Right ventricle myocardium superior (tissue), 1 donor: ENCODE results near the gene SCLT1. TPM values are rescaled to one million over a fixed set of nuclear protein-coding genes. Genes with fewer than 3 reads are reported as not detected.

Experiments
- ATAC-seq: fragments of 200-7000 bp; cut with Tn5 transposase; one replicate; pipeline ENCODE4 v1.9.1; 2020; ENCODE audit warnings: mild to moderate bottlenecking; ENCODE audit not compliant: poor library complexity
- DNase-seq: peaks from one replicate; pipeline ENCODE4 v3.0.0-alpha.2; 2020
- intact Hi-C: fragments of 100-400 bp; cut with DNase I; formaldehyde crosslinking; loops from one replicate; pipeline ENCODE4 v1.11.2; 2022
- total RNA-seq: library from RNA; stranded (reverse); fragmentation: NEBNext Ultra II Directional; extraction: Animal tissue kit (Norgen Biotek cat#: 25700); gene quantifications from one replicate; pipeline ENCODE4 v1.2.1, GENCODE V29; 2021
- donor health status: DM: no; HTN: yes; CAD: no; lungs with severe emphysema.

SCLT1 gene
- total RNA-seq, 1 donor from 2014 or later = 8.9 TPM

GRCh38 chr4:128908735-128909134 lies 184.6 kb downstream of the SCLT1 start:
- DNase-seq (no peak), ATAC-seq (no peak)
- intact Hi-C loops = no loop called here

DNA sequence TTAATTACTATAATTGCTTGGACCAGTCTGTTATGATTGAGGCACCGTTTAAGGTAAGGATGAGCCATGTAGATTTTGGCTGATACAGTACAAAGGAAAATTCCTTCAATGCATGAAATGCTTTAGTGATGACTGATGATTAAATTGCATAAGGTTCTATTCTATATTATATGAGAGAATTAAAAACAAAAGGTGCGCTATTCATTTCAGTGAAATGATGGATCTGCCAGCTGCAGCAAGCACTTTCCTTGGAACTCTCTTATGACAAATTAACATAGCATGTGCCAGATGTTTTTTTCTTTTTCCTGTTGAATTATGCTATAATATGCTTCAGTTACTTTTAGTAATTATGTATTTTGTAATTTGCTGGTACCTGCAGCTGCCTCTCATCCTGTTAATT lies 185.4 kb downstream of the SCLT1 start:
- no peak for DNase-seq

DNA sequence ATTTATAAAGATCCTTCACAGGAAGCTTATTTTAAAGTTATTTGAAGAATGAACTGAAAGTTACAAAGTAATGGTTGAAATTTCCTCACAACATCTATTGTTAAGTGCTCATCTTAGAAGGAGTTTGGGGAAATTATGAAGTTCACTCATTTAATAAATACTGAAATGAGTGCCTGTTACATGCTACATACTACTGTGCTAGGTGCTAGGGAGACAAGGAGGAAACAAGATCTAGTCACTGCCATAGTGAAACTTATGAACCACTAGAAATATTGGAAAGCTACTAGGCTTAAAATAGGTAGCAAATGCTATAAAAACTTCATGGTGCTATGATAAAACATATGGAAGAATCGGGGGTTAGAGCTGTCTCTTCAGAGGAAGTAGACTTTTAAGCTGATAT lies 186.8 kb downstream of the SCLT1 start:
- ATAC-seq (no peak), DNase-seq (no peak)
- intact Hi-C loops = no loop called here

More for the DNA sequence above, 185.4 kb downstream of the SCLT1 start:
- intact Hi-C loops = no loop called here
- no peak for ATAC-seq

DNA sequence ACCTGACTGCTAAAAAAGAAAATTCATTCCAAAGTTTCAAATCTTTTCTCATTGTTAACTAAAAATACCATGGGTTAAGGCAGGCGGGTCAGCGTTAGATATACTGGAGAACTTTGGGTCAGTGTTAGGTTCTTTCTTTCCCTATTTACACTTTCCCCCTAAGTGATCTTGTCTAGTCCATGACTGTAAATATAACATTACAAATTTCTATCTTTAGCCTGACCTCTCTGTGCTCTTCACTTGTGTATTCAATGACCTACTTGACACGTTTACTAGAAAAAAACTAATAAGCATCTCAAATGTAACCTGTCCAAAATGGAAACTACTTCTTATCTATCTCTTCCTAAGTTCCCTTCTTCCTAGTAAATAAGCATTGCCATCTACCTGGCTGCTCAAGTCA lies 188.5 kb downstream of the SCLT1 start:
- intact Hi-C loops = no loop called here
- no peak for ATAC-seq
- no peak for DNase-seq

GRCh38 chr4:128880662-128881061 lies 212.7 kb downstream of the SCLT1 start:
- ATAC-seq (no peak), DNase-seq (no peak)
- intact Hi-C loops = no loop called here

GRCh38 chr4:128879971-128880370 lies 213.4 kb downstream of the SCLT1 start:
- DNase-seq (no peak), ATAC-seq (no peak)
- intact Hi-C loops = no loop called here

GRCh38 chr4:128879283-128879682 lies 214.1 kb downstream of the SCLT1 start:
- ATAC-seq = no peak
- intact Hi-C loops = no loop called here
- DNase-seq = no peak

DNA sequence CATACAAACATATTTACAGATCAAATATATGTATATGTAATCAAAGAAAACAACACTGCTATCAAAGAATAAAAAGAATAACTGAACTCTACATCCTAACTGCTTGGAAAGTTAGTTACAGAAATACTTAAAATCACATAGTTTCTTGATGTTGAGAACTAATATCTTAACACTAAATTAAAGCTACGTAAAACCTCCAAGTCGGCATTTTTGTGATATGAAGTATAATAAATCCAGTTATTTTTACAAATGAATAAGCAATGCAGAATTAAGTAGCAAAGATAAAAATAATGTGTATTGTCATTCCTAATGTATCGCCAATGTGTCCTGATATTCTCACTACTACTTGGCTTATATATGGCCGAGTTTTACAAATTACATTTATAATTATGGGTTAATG lies 215.4 kb downstream of the SCLT1 start:
- intact Hi-C loops = no loop called here
- ATAC-seq (no peak), DNase-seq (no peak)

- no peak for DNase-seq
- intact Hi-C loops = no loop called here
- no peak for ATAC-seq
Observed at GRCh38 chr4:128876200-128876599, 217.1 kb downstream of the SCLT1 start.

GRCh38 chr4:128871948-128872347 lies 221.4 kb downstream of the SCLT1 start:
- DNase-seq (no peak), ATAC-seq (no peak)
- intact Hi-C loops = no loop called here

GRCh38 chr4:128869776-128870509 lies 223.4 kb downstream of the SCLT1 start:
- intact Hi-C loops = loop anchor here (10.0 kb wide), 3 partner anchors 55 to 675 kb away; no protein-coding TSS in a partner anchor
- DNase-seq (no peak), ATAC-seq (no peak)

GRCh38 chr4:128868758-128869157 lies 224.6 kb downstream of the SCLT1 start:
- intact Hi-C loops = loop anchor here (10.0 kb wide), 3 partner anchors 54 to 674 kb away; no protein-coding TSS in a partner anchor
- ATAC-seq (no peak), DNase-seq (no peak)

DNA sequence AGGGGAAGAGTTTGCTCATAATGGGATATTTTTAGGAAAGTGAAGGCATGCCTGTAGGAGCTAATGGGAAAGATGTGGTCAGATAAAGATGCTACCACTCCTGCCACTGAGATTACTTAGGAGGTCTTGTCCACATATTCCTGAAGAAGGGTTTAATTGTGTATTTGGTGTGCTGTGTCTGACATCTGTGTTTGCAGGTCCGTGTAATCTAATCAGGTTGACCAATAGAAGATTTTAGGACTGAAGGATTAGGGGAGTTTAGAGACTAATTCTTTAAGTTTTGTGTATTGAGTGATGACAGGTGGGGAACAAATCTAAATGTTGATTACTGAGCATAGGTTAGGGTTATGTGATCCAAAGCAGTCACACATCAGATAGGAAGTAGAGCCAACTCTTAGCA lies 226.6 kb downstream of the SCLT1 start:
- intact Hi-C loops = loop anchor here (10.0 kb wide), 3 partner anchors 52 to 672 kb away; no protein-coding TSS in a partner anchor
- no peak for DNase-seq
- ATAC-seq = no peak

GRCh38 chr4:128866269-128866668 lies 227.1 kb downstream of the SCLT1 start:
- DNase-seq (no peak), ATAC-seq (no peak)
- intact Hi-C loops = loop anchor here (10.0 kb wide), 3 partner anchors 51 to 671 kb away; no protein-coding TSS in a partner anchor

DNA sequence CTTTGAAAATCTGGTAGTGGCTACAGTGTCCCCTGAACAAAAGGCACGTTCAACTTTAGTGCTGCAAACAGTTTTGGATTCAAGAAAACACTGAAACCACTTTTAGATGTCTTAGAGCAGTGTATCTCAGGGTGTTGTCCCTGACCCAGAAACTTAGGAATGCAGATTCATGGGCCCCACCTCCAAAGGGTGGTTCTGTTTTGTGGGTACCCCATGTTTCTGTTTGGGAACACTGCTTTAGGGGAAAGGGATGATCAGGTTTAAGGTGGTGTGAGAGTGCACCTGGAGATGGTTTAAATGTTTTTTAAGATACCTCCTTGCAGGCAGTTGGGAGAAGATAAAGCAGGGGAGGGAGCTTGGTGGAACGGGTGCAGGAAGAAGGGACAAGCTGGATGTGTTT lies 228.2 kb downstream of the SCLT1 start:
- ATAC-seq = no peak
- intact Hi-C loops = loop anchor here (10.0 kb wide), 3 partner anchors 50 to 670 kb away; no protein-coding TSS in a partner anchor
- DNase-seq = no peak

DNA sequence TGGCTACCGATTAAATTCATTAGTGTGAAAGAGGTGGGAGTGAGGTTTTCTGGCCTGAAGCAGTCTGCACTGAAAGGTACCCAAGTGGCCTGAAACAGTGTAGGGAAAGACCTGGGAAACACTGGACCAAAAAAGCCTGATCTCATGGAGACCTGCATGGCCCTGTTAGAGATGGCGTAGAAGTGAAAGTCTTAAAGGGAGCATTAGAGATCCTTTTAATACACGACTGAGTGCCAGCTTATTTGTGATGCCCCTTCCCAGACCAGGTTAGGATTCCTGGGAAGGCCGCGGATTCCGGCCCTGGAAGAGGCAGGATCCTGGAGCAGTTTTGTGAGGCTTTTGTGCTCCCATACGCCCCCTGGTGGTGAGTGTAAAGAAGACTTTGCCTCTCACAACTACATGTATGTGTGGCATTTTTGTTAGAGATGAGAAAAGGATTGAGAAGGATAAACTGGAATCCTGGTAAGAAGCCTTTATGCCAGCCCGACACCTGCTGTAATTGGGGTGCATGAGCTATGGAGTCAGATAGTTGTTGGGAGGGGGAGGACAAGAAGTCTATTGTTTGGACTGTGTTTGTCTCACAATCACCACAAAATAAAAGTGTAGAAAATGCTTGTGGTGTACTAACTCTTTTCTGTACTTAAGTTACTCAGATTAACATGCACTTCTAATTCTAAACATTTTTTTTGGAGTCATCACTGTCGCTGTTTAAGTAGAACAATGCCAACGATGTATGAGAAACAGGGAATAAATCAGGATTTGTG lies 229.8 kb downstream of the SCLT1 start:
- intact Hi-C loops = loop anchor here (5.0 to 10.0 kb wide), 4 partner anchors 49 to 669 kb away; no protein-coding TSS in a partner anchor
- DNase-seq (peak; percentile 67), ATAC-seq (peak; percentile 81)

DNA sequence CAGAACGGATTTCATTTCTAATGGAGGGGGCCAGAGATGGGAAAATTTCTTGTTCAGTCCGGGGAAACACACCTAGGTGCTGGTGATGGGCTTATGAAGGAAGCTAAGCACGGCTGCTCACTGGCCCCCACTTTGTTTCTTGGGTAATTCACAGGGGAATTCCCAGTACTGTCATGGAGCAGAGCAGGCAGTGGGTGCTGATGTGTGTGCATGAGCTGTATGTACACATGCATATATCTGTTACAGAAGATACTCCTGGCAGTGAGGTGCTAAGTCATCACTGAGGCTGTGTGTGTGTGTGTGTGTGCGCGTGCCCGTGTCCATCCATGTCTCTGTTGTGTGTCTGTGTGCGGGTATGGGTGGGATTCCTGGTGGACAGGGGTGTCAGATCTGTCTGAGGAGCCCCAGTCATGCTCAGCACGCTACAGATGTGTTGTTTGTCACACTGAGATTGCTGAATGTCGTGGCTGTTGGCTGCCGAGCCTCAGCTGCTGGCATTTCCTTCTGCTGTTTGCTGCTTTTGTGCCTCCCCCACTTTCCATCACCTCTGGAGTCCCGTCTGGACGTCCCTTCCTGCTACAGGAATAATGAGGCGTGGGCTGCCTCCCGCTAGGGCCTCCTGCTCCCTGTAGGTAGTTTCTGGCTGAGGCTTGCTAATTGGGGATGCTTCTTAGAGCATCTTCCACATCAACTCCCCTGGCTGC lies 230.6 kb downstream of the SCLT1 start:
- DNase-seq (no peak), ATAC-seq (no peak)
- intact Hi-C loops = loop anchor here (5.0 to 10.0 kb wide), 4 partner anchors 48 to 668 kb away; no protein-coding TSS in a partner anchor

DNA sequence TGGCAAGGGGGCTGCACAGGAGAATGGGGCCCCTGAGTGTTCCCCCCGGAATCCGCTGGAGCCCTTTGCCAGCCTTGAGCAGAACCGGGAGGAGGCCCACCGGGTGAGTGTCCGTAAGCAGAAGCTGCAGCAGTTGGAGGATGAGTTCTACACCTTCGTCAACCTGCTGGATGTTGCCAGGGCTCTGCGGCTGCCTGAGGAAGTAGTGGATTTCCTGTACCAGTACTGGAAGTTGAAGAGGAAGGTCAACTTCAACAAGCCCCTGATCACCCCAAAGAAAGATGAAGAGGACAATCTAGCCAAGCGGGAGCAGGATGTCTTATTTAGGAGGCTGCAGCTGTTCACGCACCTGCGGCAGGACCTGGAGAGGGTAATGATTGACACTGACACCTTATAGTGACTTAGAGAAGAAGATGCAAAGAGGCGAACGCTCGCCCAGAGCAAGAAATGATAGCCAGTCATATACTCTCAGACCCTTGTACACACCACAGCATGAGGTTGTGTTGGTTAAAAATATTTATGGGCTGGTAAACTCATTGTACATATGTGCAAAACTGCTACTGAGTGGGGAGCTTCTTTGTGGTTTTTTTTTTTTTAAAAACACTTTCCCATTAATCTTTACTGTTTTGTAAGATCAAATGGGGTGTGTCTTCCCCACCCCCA lies 231.4 kb downstream of the SCLT1 start:
- ATAC-seq (no peak), DNase-seq (no peak)
- intact Hi-C loops = loop anchor here (5.0 to 10.0 kb wide), 4 partner anchors 47 to 667 kb away; no protein-coding TSS in a partner anchor
